Measurements from ENCODE around the gene SNCAIP.

SNCAIP gene

DNA sequence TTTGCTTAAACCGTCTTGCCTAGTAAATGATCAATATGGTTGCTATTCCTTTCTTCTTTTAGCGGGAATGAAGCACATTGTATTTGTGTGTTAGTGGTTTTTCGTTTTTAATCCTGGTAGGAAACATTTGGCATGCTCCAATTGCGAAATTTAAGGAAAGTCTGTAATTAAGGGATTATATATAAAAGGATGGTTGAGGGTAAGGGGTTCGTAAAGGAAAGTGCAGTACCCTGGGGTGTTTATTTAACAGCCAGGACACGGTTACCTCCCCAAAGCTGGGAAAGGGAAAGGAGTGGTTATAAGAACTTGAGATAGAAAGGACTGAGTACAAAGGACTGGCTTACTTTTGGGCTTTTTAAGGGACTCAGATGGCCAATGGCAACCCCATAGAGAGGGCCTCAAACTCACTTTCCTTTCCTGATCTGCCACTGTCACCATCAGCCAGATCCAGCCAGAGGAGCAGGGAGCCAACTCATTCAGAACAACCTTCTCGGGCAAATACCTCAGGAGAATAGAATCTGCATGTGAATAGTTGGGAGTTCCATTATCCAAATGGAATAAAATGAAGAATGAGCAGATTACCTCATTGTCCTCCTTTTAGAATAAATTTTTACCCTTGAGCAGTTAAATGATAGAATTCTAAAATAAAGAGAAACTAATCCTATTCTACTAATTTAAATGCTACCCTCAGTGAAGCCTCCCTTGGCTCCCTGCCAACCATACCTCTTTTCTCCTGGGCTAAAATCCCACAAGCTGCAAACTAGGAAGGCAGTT, 117.7 kb downstream of the SNCAIP start:
- DNase-seq, result no peak

DNA sequence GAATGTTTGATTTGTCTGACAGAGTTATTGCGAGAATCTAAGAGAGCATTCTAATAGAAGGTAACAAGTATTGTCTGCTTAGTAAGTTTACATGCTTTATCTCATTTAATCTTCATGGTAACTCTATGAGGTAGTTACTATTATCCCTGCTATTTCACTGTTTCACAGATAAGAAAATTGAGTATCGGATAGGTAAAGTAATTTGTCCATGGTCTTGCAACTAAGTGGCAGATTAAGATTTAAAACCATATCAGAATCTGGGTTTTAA, 118.2 kb downstream of the SNCAIP start:
- DNase-seq, result no peak

GRCh38 chr5:122431298-122431697, 119.3 kb downstream of the SNCAIP start:
- DNase-seq, result no peak

DNA sequence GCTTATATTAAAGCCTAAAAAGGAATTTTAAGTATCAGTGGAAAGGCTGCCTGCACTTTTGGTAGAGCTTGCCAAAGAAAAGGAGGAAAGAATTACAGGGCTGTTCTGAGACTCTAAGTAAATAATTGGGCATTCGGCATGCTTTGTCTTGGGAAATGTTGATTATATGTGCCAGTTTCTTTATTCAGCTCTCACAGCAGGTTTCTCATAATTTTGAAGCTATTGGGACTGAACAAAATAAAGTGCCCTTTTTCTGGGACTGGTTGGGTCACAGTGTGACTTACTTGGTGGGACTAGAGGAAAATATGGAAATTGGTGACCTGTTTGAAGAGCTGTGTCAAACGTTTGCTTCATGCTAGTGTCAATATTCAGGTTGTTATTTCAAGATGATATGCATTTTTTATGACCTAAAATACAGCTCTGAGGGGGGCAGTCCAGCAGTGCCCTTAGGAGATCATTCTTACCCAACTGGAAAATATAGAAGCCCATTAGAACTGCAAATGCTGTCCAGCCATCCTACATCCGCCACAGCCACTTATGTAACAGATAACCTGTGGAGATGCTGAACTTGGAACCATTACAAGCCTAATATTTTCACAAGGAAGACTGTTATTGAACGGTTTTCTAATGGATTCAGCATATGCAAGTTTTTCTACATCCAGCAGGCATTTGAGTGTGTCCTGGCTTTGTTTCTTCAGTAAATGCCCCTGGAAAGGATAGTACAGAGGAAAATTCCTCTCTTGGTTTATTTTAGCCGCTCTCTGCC, 122.4 kb downstream of the SNCAIP start:
- no peak for DNase-seq

GRCh38 chr5:122435234-122435633, 123.2 kb downstream of the SNCAIP start:
- DNase-seq, result no peak

- DNase-seq, result no peak
Measured at GRCh38 chr5:122435761-122436160, 123.7 kb downstream of the SNCAIP start.

DNA sequence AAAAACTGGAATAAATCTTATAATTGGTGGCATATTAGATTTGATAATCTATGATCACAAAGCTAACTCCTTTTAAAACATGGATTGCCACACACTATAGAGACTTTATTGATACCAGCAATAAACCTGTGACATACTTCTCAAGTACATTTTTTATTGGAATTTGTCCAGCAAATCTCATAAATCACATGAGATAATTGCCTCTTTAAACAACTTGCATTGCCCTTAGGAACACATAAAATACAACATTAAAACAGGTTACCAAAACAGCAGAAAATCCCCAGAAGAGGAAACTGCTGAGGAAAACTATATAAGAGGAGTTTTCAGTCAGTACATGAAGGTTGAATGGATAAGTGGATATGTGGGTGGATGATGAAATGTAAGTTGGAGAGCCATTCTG, 124.6 kb downstream of the SNCAIP start:
- no peak for DNase-seq

DNA sequence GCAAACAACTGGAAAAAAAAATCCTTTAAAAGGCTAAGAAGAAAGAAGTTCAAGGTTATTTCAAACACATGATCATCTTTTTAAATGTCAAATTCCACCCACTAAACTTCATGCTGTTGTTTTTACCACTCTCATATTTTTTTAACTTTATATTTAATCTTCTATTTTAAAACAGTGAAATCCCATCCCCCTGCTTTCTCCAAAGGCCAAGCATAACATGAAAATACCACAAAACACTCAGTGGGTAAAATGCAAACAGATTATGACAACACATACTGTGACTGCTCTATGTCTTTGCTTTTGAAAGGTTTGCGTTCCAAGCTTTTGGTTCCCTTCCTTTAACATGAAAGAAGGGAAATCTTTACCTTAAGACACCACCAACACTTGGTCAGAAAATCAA, 127.6 kb downstream of the SNCAIP start:
- DNase-seq, result peak; percentile 21

DNA sequence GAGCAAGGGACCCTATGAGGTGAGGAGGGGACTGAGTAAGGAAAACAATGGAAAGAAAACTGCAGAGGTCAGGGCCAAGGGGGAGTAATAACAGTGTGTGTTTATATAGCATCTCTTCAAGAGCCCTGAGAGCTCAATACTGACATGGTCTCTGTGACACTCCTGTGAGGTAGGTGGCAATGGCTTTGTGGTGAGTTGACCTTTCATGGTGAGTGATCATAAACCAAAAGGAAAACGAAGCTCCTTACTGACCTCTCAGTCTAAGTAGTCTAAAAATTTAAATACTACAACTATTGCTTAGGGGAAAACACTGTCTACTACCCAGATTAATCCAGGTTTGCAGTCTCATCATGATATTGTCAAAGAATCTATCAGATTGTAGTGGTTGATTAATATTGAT, 130.9 kb downstream of the SNCAIP start:
- DNase-seq, result no peak

DNA sequence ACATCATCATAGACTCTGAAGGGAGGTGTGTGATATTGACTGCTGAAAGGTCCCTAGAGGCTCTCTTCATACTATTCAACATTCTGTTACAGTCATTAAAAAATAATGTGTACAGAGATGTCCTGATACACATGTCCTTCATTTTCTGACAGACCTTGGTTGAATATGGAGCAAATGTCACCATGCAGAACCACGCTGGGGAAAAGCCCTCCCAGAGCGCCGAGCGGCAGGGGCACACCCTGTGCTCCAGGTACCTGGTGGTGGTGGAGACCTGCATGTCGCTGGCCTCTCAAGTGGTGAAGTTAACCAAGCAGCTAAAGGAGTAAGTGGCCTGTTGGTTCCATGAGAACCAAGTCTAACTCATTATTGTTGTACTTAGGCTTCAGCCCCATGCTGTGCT, 132.4 kb downstream of the SNCAIP start:
- no peak for DNase-seq

- DNase-seq, result no peak
Measured at GRCh38 chr5:122445070-122445469, 133.0 kb downstream of the SNCAIP start.

GRCh38 chr5:122447072-122447471, 135.0 kb downstream of the SNCAIP start:
- DNase-seq, result no peak

- no peak for DNase-seq
Measured at GRCh38 chr5:122447879-122448278, 135.8 kb downstream of the SNCAIP start.

DNA sequence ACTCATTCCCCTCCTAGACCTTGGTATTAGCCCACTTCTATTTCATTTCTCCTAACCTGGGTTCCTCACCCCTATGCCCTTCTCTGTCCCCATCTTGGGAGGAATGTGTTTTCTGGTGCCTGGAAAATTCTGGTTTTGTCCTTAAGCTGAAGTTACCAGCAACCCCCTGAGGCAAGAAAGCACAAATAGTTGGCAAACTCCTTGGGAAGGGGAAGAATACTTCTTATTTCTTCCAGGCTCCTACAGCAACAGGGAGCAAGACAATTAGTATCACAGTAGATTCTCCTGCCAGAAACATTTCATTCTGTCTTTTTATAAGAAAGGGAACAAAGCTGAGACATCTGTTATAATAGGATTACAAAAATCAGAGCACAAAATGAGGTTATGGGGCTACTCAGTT, 142.5 kb downstream of the SNCAIP start:
- DNase-seq, result no peak

GRCh38 chr5:122455939-122456338, 143.9 kb downstream of the SNCAIP start:
- DNase-seq, result no peak

DNA sequence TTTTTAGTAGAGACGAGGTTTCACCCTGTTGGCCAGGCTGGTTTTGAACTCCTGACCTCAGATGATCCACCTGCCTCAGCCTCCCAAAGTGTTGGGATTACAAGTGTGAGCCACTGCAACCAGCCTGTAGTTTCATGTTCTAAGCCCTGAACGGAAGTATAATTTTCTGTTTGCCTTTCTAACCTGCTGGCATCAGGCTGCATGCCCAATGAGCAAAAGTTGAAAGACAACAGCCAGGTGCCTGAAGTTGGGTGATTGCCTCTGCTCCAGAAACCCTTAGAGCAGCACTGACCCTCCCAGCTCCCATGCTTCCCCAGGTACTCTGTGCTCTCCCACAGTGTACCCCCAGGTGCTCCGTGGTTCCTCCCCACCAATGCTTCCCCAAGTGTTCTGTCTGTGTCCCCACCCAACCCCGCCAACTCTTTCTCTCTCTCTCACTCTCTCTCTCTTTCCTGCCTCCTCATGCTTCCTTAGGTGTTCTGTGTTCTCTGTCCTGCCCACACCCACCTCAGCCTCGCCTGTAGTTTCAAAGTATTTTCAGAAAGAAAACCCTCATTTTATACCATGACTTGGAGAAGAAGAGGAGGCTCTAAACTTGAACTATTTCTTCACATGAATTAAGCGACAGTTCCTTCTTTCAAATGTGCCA, 145.3 kb downstream of the SNCAIP start:
- DNase-seq, result no peak

GRCh38 chr5:122458278-122458872, 146.3 kb downstream of the SNCAIP start:
- DNase-seq, result peak; percentile 25

DNA sequence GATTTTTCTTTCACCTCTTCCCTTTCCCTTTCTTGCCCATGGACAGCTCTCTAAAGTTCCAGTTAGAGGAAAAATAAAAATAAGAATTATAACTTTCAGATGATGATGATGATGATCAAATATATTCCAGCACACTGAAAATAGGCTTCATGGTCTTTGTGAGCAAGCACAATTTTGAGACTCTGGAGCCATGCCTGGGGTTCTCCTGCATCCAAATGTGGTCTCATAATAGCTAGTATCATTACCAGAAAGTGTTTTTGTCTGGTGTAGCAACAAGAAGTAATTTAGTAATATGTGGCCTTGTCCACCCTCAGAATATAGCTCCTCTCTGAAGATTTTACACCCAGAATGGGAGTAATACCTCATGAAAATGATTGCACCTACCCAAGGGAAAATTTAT, 150.4 kb downstream of the SNCAIP start:
- no peak for DNase-seq

DNA sequence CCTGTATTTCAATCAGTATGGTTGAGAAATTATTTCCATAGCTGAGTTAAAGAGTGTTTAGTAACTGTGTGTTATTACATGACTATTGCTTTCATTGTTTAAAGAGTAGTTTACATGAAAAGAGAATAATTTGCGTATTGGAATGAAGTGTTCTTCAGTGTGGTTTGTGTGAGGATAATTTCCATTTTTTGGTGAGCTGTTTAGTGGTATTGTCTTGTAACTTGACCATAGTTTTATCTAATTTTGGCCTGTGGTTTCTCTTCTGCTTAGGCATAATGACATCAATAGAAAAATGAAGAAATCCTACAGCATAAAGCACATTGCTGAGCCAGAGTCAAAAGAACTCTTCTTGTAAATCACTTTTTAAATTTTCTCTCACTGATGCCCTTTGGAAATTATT, 151.2 kb downstream of the SNCAIP start:
- DNase-seq, result no peak

GRCh38 chr5:122464191-122464590, 152.2 kb downstream of the SNCAIP start:
- DNase-seq, result no peak

DNA sequence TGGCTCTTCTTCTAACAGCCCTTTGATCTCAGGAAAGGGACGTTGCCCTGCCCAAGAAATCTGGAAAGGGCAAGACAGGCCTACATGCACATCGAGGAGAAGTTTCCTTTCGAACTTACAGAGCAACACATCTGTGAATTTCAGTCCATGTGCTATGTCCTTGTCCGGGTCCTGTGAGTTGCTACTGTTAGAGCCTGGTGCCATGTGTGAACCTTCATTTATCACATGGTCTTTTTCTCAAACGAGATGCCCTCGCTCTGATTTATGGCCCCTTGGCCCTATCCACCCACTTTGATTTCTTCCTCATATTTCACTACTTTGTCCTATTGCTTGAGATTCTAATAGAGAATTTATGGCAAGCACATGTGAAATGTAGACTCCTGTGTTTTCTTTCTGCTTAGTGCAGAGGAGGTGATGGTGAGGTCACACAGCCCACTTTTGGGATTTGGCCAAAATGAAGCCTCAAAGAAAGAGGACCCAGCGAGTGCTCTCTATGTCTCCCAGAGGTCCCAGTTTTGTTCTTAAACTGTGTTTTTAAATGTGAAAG, 153.1 kb downstream of the SNCAIP start:
- DNase-seq, result no peak

- DNase-seq, result no peak
Measured at GRCh38 chr5:122465994-122466393, 154.0 kb downstream of the SNCAIP start.

Data from fibroblast of skin of back (primary cell).